Activated naive CD4-positive, alpha-beta T cell treated with anti-CD3 and anti-CD28 coated beads, Interleukin-2, amount 10 ng/mL, durations not matched to agents 7 days and 5 days (primary cell): ENCODE data around the gene ZNF431.

ENCODE experiments used
- CTCF ChIA-PET: fragments of 350-600 bp; sonication (Branson Sonifier 250); formaldehyde crosslinking; loops from one replicate; lab custom pipeline; 2021; ENCODE audit warnings: antibody characterized with exemption; lab: Charles Lee
- DNase-seq: peaks from one replicate; pipeline ENCODE4 v3.0.0-alpha.2; 2020
- H3K27ac Mint-ChIP-seq: one replicate; pipeline ENCODE4 v1.8.0; 2021; ENCODE audit warnings: mild to moderate bottlenecking, moderate library complexity, mixed read lengths
- H3K27me3 Mint-ChIP-seq: one replicate; pipeline ENCODE4 v1.8.0; 2021; ENCODE audit warnings: mild to moderate bottlenecking, mixed read lengths
- H3K36me3 Mint-ChIP-seq: one replicate; pipeline ENCODE4 v1.8.0; 2021; ENCODE audit warnings: mixed read lengths
- H3K4me1 Mint-ChIP-seq: one replicate; pipeline ENCODE4 v1.8.0; 2021; ENCODE audit warnings: mixed read lengths
- H3K4me3 Mint-ChIP-seq: one replicate; pipeline ENCODE4 v1.8.0; 2021; ENCODE audit warnings: mild to moderate bottlenecking, moderate library complexity, mixed read lengths
- H3K9me3 Mint-ChIP-seq: one replicate; pipeline ENCODE4 v1.8.0; 2021; ENCODE audit warnings: mixed read lengths

Gene ZNF431

DNA sequence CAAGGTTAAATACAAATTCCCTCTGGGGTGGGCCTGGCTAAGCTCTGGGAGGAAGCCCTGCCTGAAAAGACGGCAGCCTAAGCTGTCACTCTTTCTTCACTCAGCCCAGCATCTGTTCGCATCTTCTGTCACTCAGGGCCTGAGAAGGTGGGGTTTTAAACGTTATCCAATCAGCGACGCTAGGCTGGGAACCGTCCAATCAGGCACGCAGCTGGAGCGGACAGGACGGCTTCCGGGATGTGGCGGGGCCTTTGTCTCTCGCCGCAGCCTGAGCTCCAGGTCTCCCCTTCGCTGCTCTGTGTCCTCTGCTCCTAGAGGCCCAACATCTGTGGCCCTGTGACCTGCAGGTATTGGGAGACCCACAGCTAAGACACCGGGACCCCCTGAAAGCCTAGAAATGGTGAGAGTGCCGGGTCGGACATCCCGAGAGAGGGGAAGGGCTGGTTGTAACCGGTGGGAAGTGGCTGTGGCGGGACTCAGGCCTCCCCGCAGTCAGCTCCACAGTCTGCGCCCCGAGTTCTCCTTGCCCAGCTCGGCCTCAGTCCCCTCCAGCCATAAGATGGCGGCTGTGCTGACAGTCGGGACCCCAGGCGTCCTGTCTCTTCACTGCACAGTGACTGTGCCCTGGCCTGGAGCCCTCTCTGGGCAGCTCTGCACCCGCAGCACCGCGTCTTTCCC, at the start of gene ZNF431:
Gene ZNF431 (plus strand): TSS at position 254 of the 678 bp plus-strand sequence. CDS start 144 bp downstream, at position 398.
- Mint-ChIP-seq H3K4me3 (peak within 1 kb of the TSS; percentile 97), H3K9me3 (peaks cover 17% of the 10 kb centered on the region), H3K27me3 (no peaks in the 10 kb centered on the region), H3K4me1 (peaks cover 26% of the 10 kb centered on the region), H3K36me3 (peaks cover 47% of the 10 kb centered on the region), H3K27ac (peak within 1 kb of the TSS; percentile 97)
- CTCF ChIA-PET, result no interaction called here
- DNase-seq, result peak; percentile 94

DNA sequence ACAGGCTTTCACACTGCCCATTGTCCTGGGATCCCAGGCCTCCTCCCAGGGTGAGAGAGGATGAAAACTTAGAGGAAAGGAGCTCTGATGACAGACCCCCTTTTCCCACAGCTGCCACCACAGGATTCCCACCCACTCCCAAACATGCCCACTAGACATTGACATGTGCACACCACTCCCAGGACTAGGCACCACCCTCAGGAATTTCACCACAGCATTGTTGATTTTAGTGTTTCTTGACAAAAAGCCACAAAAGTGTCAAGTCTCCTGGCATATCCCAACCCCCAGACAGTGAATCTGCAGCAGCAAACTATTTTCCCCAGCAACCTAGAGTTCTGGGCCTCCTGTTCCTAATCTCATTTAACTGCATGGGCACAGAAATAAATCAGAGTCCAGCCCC, 49.7 kb upstream of the ZNF431 start:
- Mint-ChIP-seq H3K4me1 (no peaks in the 10 kb centered on the region), H3K27ac (no peak overlapping the region), H3K9me3 (peaks cover 8% of the 10 kb centered on the region), H3K4me3 (no peak overlapping the region), H3K27me3 (no peaks in the 10 kb centered on the region), H3K36me3 (peaks cover 58% of the 10 kb centered on the region)
- CTCF ChIA-PET, result no interaction called here
- DNase-seq, result no peak

DNA sequence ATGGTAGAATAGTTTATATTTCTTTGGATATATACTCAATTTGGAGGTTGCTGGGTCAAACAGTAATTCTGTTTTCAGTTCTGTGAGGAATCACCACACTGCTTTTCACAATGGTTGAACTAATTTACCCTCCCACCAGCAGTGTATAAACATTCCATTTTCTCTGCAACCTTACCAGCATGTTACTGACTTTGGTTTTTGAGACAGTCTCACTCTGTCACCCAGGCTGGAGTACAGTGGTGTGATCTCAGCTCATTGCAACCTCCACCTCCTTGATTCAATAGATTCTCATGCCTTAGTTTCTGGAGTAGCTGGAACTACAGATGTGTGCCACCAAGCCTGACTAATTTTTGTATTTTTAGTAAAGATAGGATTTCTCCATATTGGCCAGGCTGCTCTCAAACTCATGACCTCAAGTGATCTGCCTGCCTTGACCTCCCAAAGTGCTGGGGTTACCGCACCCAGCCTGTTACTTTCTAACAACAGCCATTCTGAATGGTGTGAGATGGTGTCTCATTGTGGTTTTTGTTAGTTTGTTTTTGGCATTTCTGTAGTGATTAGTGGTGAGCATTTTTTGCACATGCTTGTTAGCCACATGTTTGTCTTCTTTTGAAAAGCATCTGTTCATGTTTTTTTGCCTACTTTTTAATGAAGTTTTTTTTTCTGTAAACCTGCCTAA, 47.4 kb upstream of the ZNF431 start:
- H3K4me3 Mint-ChIP-seq, result no peak overlapping the region
- DNase-seq, result no peak
- H3K4me1 Mint-ChIP-seq, result no peaks in the 10 kb centered on the region
- H3K27ac Mint-ChIP-seq, result no peak overlapping the region
- H3K36me3 Mint-ChIP-seq, result peaks cover 64% of the 10 kb centered on the region
- no peaks in the 10 kb centered on the region for H3K27me3 Mint-ChIP-seq
- CTCF ChIA-PET, result no interaction called here
- H3K9me3 Mint-ChIP-seq, result peaks cover 8% of the 10 kb centered on the region

DNA sequence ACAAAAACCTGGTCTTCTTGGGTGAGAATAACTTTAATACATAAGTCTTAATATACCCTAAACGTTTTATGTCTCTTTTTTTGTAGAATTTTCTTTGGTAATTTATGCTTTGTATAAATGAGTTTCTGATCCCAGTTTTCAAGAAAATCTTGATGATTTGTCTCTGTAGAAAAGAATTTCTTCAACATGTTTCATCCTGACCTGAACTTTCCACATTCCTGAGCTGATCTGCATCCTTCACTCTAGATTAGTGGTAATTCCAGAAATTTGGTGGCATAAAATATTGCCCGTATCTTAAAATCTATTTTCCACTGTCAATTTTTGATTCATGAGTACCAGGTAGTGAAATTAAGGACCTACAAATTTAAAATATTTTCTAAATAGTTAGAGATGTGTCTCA, 43.5 kb upstream of the ZNF431 start:
- Mint-ChIP-seq H3K4me1 (no peaks in the 10 kb centered on the region), H3K27me3 (no peaks in the 10 kb centered on the region), H3K4me3 (no peak overlapping the region), H3K36me3 (peaks cover 67% of the 10 kb centered on the region), H3K9me3 (peaks cover 8% of the 10 kb centered on the region), H3K27ac (no peak overlapping the region)
- CTCF ChIA-PET, result no interaction called here
- DNase-seq, result no peak

DNA sequence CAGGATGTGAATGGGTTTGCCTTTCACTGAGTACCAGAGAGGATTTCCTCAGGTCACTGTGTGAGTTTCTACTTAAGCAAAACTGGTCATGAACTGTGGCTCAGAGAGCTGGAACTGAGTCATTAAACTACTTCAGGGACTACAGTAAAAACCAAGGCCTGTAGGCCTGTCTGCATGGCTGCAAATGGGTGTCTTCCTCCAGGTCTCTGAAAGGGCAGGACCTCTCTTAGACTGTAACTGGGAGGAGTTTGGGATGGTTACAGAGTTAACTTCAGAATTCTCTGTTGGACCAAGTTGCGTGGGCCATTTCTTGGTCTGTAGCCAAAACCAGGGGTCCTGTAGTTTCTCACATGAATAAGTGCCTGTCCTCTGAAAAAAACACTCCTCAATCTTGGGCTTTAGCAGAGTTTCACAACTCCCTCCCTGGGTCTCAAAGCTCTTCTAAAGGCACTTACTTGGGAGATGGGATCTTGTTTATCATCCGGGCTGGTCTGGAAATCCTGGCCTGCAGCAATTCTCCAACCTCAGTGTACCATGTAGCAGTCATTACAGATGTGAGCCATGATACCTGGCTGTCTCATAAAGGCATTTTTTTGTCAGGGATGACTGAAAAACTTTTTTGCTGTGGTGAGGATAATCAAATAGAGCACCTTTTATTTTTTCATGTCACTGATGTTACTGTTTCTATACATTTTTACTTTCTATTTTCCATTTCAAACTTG, 40.2 kb upstream of the ZNF431 start:
- no peaks in the 10 kb centered on the region for H3K27me3 Mint-ChIP-seq
- CTCF ChIA-PET, result no interaction called here
- H3K9me3 Mint-ChIP-seq, result peaks cover 2% of the 10 kb centered on the region
- no peaks in the 10 kb centered on the region for H3K4me1 Mint-ChIP-seq
- H3K27ac Mint-ChIP-seq, result no peak overlapping the region
- no peak overlapping the region for H3K4me3 Mint-ChIP-seq
- peaks cover 69% of the 10 kb centered on the region for H3K36me3 Mint-ChIP-seq
- DNase-seq, result no peak

DNA sequence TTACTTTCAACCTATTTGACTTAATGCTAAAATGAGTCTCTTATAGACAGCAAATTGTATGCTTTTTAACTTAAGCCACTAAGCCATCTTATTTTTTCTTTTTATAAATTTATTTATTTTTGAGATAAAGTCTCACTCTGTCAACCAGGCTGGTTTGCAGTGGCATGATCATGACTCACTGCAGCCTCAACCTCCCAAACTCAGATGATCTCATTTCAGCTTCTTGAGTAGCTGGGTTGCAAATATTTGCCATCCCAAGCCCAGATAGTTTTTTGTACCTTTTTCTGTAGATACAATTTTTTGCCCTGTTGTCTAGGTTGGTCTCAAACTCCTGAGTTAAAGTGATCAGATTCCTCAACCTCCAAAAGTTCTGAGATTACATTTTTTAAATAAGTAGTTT, 32.7 kb upstream of the ZNF431 start:
- Mint-ChIP-seq H3K27me3 (no peaks in the 10 kb centered on the region), H3K4me1 (no peaks in the 10 kb centered on the region), H3K27ac (no peak overlapping the region), H3K9me3 (peaks cover 35% of the 10 kb centered on the region), H3K4me3 (no peak overlapping the region), H3K36me3 (peaks cover 79% of the 10 kb centered on the region)
- CTCF ChIA-PET, result no interaction called here
- no peak for DNase-seq

DNA sequence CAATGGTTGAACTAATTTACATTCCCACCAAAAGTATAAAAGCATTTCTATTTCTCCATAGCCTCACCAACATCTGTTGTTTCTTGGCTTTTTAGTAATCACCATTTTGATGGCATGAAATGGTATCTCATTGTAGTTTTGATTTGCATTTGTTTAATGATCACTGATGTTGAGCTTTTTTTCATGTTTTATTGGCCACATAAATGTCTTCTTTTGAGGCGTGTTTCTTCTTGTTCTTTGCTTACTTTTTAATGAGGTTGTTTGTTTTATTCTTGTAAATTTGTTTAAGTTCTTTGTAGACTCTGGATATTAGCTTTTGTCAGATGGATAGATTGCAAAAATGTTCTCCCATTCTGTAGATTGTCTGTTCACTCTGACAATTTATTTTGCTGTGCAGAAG, 31.7 kb upstream of the ZNF431 start:
- H3K27ac Mint-ChIP-seq, result no peak overlapping the region
- DNase-seq, result no peak
- no peaks in the 10 kb centered on the region for H3K4me1 Mint-ChIP-seq
- peaks cover 42% of the 10 kb centered on the region for H3K9me3 Mint-ChIP-seq
- peaks cover 80% of the 10 kb centered on the region for H3K36me3 Mint-ChIP-seq
- no peak overlapping the region for H3K4me3 Mint-ChIP-seq
- CTCF ChIA-PET, result no interaction called here
- H3K27me3 Mint-ChIP-seq, result no peaks in the 10 kb centered on the region

DNA sequence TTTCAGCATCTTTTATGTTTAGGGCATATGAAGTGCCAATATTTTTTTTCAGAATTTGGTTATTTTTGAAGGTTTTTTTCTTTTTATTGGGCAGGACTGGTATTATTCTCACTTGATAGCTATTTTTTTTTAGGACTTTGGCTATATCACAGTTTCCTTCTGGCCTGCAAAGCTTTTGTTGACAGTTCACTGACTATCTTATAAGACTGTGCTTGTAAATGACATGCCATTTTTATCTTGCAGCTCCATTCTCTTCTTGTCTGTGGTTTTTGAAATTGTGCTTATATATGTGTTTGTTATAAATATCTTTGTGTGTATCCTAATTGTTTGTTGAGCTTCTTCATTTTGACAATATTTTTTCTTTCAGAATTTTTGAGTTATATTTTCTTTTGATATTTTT, 26.4 kb upstream of the ZNF431 start:
- Mint-ChIP-seq H3K9me3 (peaks cover 54% of the 10 kb centered on the region), H3K27me3 (no peaks in the 10 kb centered on the region), H3K36me3 (peaks cover 85% of the 10 kb centered on the region), H3K4me3 (no peak overlapping the region), H3K4me1 (no peaks in the 10 kb centered on the region), H3K27ac (no peak overlapping the region)
- CTCF ChIA-PET, result no interaction called here
- no peak for DNase-seq

DNA sequence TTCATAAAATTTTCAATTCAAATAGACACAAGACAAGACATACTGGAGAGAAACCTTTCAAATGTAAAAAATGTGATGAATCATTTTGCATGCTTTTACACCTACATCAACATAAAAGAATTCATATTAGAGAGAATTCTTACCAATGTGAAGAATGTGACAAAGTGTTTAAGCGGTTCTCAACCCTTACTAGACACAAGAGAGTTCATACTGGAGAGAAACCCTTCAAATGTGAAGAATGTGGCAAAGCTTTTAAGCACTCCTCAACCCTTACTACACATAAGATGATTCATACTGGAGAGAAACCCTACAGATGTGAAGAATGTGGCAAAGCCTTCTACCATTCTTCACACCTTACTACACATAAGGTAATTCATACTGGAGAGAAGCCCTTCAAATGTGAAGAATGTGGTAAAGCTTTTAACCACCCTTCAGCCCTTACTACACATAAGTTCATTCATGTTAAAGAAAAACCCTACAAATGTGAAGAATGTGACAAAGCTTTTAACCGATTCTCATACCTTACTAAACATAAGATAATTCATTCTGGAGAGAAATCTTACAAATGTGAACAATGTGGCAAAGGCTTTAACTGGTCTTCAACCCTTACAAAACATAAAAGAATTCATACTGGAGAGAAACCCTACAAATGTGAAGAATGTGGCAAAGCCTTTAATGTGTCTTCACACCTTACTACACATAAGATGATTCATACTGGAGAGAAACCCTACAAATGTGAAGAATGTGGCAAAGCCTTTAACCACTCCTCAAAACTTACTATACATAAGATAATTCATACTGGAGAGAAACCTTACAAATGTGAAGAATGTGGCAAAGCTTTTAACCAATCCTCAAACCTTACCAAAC, 24.6 kb upstream of the ZNF431 start:
- Mint-ChIP-seq H3K36me3 (peaks cover 74% of the 10 kb centered on the region), H3K27me3 (no peaks in the 10 kb centered on the region), H3K4me3 (no peak overlapping the region), H3K27ac (no peak overlapping the region), H3K9me3 (peaks cover 44% of the 10 kb centered on the region), H3K4me1 (no peaks in the 10 kb centered on the region)
- DNase-seq, result no peak
- CTCF ChIA-PET, result no interaction called here

DNA sequence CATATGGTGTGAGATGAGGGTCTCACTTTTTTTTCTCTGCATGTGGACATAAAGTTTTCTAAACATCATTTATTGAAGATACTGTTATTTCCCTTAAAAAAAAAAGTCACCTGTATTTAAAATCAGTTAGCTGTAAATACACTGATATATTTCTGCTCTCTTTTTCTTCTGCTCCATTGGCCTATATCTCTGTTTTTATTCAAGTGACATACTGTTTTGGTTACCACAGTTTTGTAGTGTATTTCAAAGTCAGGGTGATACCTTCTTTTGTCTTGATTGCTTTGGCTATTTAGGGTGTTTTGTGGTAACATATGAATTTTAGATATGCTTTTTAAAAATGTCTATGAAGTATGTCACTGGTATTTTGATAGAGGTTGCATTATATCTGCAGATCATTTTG, 15.8 kb upstream of the ZNF431 start:
- peaks cover 3% of the 10 kb centered on the region for H3K27me3 Mint-ChIP-seq
- H3K4me3 Mint-ChIP-seq, result no peak overlapping the region
- DNase-seq, result no peak
- H3K4me1 Mint-ChIP-seq, result no peaks in the 10 kb centered on the region
- peaks cover 21% of the 10 kb centered on the region for H3K36me3 Mint-ChIP-seq
- peaks cover 20% of the 10 kb centered on the region for H3K9me3 Mint-ChIP-seq
- no peak overlapping the region for H3K27ac Mint-ChIP-seq
- CTCF ChIA-PET, result no interaction called here

DNA sequence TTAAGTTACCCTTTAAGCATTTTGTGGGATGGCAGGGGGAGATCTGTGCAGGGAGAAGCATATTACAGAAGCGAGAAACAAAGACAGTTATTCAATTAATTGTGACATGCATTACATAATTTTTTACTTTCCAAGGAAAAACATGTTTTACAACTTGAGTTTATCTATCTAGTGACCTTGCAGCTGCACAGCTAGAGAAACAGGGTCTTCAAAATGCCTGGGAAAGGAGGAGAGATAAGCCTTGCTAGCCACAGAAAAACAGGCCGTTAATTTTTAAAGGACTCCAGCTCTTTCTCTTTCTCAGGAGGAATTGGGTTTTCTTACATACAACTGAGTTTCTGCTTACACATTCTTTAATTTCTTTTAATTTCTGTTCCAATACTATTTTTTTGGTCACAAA, 14.8 kb upstream of the ZNF431 start:
- H3K9me3 Mint-ChIP-seq, result peaks cover 20% of the 10 kb centered on the region
- H3K27me3 Mint-ChIP-seq, result peaks cover 3% of the 10 kb centered on the region

DNA sequence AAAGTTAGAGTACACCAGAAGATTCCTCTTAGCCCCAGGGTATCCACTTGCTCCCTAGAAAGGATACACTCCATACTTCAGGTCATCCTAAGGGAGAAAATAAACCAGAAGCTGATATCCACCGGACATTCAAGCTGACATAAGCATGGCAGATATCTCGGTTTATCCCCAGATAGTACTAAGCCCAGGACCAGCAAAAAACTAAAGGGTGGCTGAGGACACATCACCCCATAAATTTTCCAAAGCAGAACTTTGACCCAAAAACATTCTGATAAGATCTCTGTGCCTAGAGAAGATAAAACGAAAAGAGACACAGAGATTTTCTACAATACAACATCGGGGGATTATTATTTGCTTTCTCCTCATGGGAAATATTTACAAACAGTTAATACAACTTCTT, 13.9 kb upstream of the ZNF431 start:
- CTCF ChIA-PET, result no interaction called here
- H3K4me1 Mint-ChIP-seq, result no peaks in the 10 kb centered on the region
- H3K4me3 Mint-ChIP-seq, result no peak overlapping the region
- H3K27ac Mint-ChIP-seq, result no peak overlapping the region
- H3K9me3 Mint-ChIP-seq, result peaks cover 16% of the 10 kb centered on the region
- peaks cover 10% of the 10 kb centered on the region for H3K36me3 Mint-ChIP-seq
- peaks cover 3% of the 10 kb centered on the region for H3K27me3 Mint-ChIP-seq
- DNase-seq, result no peak

More for the DNA sequence above, 14.8 kb upstream of the ZNF431 start:
- Mint-ChIP-seq H3K4me1 (no peaks in the 10 kb centered on the region), H3K27ac (no peak overlapping the region), H3K4me3 (no peak overlapping the region), H3K36me3 (peaks cover 17% of the 10 kb centered on the region)
- no peak for DNase-seq
- CTCF ChIA-PET, result no interaction called here

DNA sequence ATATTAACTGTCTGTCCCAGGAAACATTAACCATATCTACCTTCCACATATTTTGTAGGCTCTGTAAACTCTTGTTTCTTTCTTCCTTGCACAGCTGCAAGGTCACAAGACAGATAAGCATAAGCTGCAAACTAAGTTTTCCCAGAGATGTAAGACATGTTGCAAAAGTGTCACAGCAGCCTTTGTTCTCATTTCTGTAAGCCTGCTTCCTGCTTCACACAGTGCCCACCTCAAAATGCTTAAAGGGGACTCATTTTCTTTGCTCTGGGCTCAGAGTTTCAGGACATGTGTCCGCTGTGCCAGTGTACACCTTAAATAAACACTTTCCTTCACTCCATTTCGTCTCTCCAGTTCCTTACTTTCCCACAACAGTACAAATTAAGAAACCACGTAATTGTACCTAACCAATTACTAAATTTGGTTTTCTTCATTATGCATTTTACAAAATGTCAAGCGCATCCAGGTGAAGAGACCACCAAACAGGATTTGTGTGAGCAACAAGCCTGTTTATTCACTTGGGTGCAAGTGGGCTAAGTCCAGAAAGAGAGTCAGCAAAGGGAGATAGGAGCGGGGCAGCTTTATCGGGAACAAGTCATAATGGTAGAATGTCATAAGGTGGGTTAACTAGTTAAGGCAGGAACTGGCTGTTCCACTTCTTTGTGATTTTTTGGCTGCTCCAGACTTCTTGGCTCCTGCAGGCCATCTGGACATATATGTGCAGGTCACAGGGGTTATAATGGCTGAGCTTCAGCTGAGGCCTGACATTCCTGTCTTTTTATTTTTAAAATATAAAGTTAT, 12.7 kb upstream of the ZNF431 start:
- Mint-ChIP-seq H3K27me3 (peaks cover 3% of the 10 kb centered on the region), H3K9me3 (peaks cover 24% of the 10 kb centered on the region), H3K27ac (no peak overlapping the region), H3K36me3 (peaks cover 10% of the 10 kb centered on the region), H3K4me1 (no peaks in the 10 kb centered on the region), H3K4me3 (no peak overlapping the region)
- no peak for DNase-seq
- CTCF ChIA-PET, result no interaction called here
